PC-3 (cell line): Measurements from ENCODE around the gene CAMTA1. TPM values are rescaled to one million over a fixed set of nuclear protein-coding genes. Genes with fewer than 3 reads are reported as not detected.

Experiments
- ATAC-seq: fragments of 200-7000 bp; cut with Tn5 transposase; 2 replicates; pipeline ENCODE4 v1.9.1; 2020; ENCODE audit warnings: mild to moderate bottlenecking, moderate library complexity
- BruUV-seq: library from RNA; stranded (reverse); fragments of 400-500 nt; replicated peaks from 2 replicates; lab custom pipeline; 2021; lab: Mats Ljungman, UMichigan
- CTCF ChIA-PET: fragments of 300-600 bp; sonication (Branson Sonifier 250); formaldehyde crosslinking; loops from one replicate; lab custom pipeline; 2022; ENCODE audit warnings: antibody characterized with exemption; lab: Charles Lee
- POLR2A ChIA-PET: fragments of 300-600 bp; sonication (Branson Sonifier 250); formaldehyde crosslinking; loops from one replicate; lab custom pipeline; 2022; ENCODE audit warnings: antibody characterized with exemption; ENCODE audit not compliant: unreplicated experiment; lab: Charles Lee
- DNase-seq: peaks from one replicate; pipeline ENCODE4 v3.0.0-alpha.2; 2015
- H2AFZ ChIP-seq: fragments of 300-600 bp; sonication (generic); 2 replicates; pipeline ENCODE4 v1.6.0; 2016; ENCODE audit warnings: antibody characterized with exemption, low read length
- H3F3A ChIP-seq: fragments of 300-600 bp; sonication (generic); one replicate; pipeline ENCODE4 v1.6.0; 2017; ENCODE audit warnings: antibody characterized with exemption, low read length, control low read depth, mild to moderate bottlenecking; ENCODE audit not compliant: unreplicated experiment
- H3K27ac ChIP-seq: fragments of 300-600 bp; sonication (generic); 2 replicates; pipeline ENCODE4 v1.5.1; 2016; ENCODE audit warnings: mild to moderate bottlenecking, low read length
- H3K27me3 ChIP-seq: fragments of 300-600 bp; sonication (generic); 2 replicates; pipeline ENCODE4 v1.6.1; 2016; ENCODE audit warnings: low read length, mixed read lengths
- H3K36me3 ChIP-seq: fragments of 300-600 bp; sonication (generic); 2 replicates; pipeline ENCODE4 v1.6.1; 2016; ENCODE audit warnings: low read depth, mixed run types, low read length, mixed read lengths
- H3K4me1 ChIP-seq: fragments of 300-600 bp; sonication (generic); 2 replicates; pipeline ENCODE4 v1.5.1; 2016; ENCODE audit warnings: low read length; ENCODE audit not compliant: insufficient read depth
- H3K4me2 ChIP-seq: fragments of 300-600 bp; sonication (generic); 2 replicates; pipeline ENCODE4 v1.6.0; 2016; ENCODE audit warnings: low read length
- H3K4me3 ChIP-seq: fragments of 300-600 bp; sonication (generic); 2 replicates; pipeline ENCODE4 v1.5.1; 2016; ENCODE audit warnings: mild to moderate bottlenecking, low read length, mixed read lengths
- H3K79me2 ChIP-seq: fragments of 300-600 bp; sonication (generic); 2 replicates; pipeline ENCODE4 v1.6.1; 2017; ENCODE audit warnings: low read length, mixed read lengths
- H3K9ac ChIP-seq: fragments of 300-600 bp; sonication (generic); 2 replicates; pipeline ENCODE4 v1.6.0; 2016; ENCODE audit warnings: mild to moderate bottlenecking, low read length
- H3K9me2 ChIP-seq: fragments of 300-600 bp; sonication (generic); replicated peaks from 2 replicates; pipeline ENCODE4 v1.6.1; 2016; ENCODE audit warnings: mixed run types, low read length, mixed read lengths
- H3K9me3 ChIP-seq: fragments of 300-600 bp; sonication (generic); 2 replicates; pipeline ENCODE4 v1.6.1; 2016; ENCODE audit warnings: low read length, mixed read lengths
- H4K20me1 ChIP-seq: fragments of 300-600 bp; sonication (generic); 2 replicates; pipeline ENCODE4 v1.6.1; 2016; ENCODE audit warnings: low read length, mixed read lengths
- CTCF ChIP-seq: fragments of 300-600 bp; sonication (generic); conservative IDR thresholded peaks from 2 replicates; pipeline ENCODE4 v1.5.1; 2017; ENCODE audit warnings: antibody characterized with exemption, low read depth, mild to moderate bottlenecking, low read length
- EZH2 ChIP-seq: fragments of 300-600 bp; sonication (generic); IDR thresholded peaks from one replicate; pipeline ENCODE4 v1.6.1; 2017; ENCODE audit warnings: antibody characterized with exemption, mild to moderate bottlenecking, low read length; ENCODE audit not compliant: unreplicated experiment
- EZH2phosphoT487 ChIP-seq: fragments of 300-600 bp; sonication (generic); IDR thresholded peaks from 2 replicates; pipeline ENCODE4 v1.6.1; 2018; ENCODE audit warnings: mild to moderate bottlenecking, antibody characterized with exemption, low read length, borderline replicate concordance
- intact Hi-C: fragments of 100-400 bp; cut with micrococcal nuclease; formaldehyde crosslinking; loops from 2 replicates; pipeline ENCODE4 v1.9.0; 2023
- total RNA-seq: library from RNA; depleted of rRNA; stranded (reverse); fragments of >200 nt; gene quantifications from 2 replicates; pipeline ENCODE4 v1.2.3, GENCODE V29; 2014

Gene CAMTA1
- total RNA-seq, 1 experiment from 2014 or later: 40.8 TPM

- Histone ChIP-seq H3K9me2 (no peaks in the 10 kb centered on the region), H3K79me2 (no peaks in the 10 kb centered on the region), H3K4me1 (no peaks in the 10 kb centered on the region), H3F3A (no peaks in the 10 kb centered on the region), H3K4me2 (no peak overlapping the region), H3K27me3 (peaks cover 60% of the 10 kb centered on the region), H3K27ac (no peak overlapping the region), H4K20me1 (no peaks in the 10 kb centered on the region), H3K4me3 (no peak overlapping the region), H3K9me3 (no peaks in the 10 kb centered on the region), H3K9ac (no peak overlapping the region), H3K36me3 (no peaks in the 10 kb centered on the region), H2AFZ (no peak overlapping the region)
- ChIA-PET POLR2A (no interaction called here), CTCF (no interaction called here)
- DNase-seq (no peak), ATAC-seq (no peak)
- intact Hi-C loops: no loop called here
- BruUV-seq: no TSS peak
- TF ChIP-seq EZH2phosphoT487 (no peak), EZH2 (no peak), CTCF (no peak)
These were observed 389.3 kb downstream of the CAMTA1 start for GRCh38 chr1:7174561-7174960.

GRCh38 chr1:7174980-7175906 is 390.0 kb downstream of the CAMTA1 start:
- BruUV-seq: no TSS peak
- Histone ChIP-seq H3K36me3 (no peaks in the 10 kb centered on the region), H2AFZ (no peak overlapping the region), H3K27ac (no peak overlapping the region), H3K9me3 (no peaks in the 10 kb centered on the region), H3F3A (no peaks in the 10 kb centered on the region), H3K4me1 (no peaks in the 10 kb centered on the region), H3K9me2 (no peaks in the 10 kb centered on the region), H3K4me3 (no peak overlapping the region), H3K27me3 (peaks cover 54% of the 10 kb centered on the region), H3K9ac (no peak overlapping the region), H3K4me2 (no peak overlapping the region), H3K79me2 (no peaks in the 10 kb centered on the region), H4K20me1 (no peaks in the 10 kb centered on the region)
- CTCF ChIA-PET: no interaction called here
- TF ChIP-seq EZH2phosphoT487 (no peak), EZH2 (no peak), CTCF (no peak)
- DNase-seq (no peak), ATAC-seq (no peak)
- intact Hi-C loops: no loop called here
- POLR2A ChIA-PET: no interaction called here

- no peaks in the 10 kb centered on the region for H3K36me3 ChIP-seq
- no peak for DNase-seq
- H3K79me2 ChIP-seq: no peaks in the 10 kb centered on the region
- no peak for TF ChIP-seq EZH2phosphoT487
- no peak for TF ChIP-seq EZH2
- TF ChIP-seq CTCF: no peak
- no peak overlapping the region for H3K4me3 ChIP-seq
- CTCF ChIA-PET: no interaction called here
- no peaks in the 10 kb centered on the region for H4K20me1 ChIP-seq
- no peak overlapping the region for H3K4me2 ChIP-seq
- H3K9me3 ChIP-seq: peaks cover 6% of the 10 kb centered on the region; the same call in 1 of the 2 replicates
- H3F3A ChIP-seq: no peaks in the 10 kb centered on the region
- POLR2A ChIA-PET: no interaction called here
- intact Hi-C loops: no loop called here
- BruUV-seq: no TSS peak
- H3K27me3 ChIP-seq: peaks cover 38% of the 10 kb centered on the region
- no peak for ATAC-seq
- H3K9me2 ChIP-seq: no peaks in the 10 kb centered on the region
- H2AFZ ChIP-seq: no peak overlapping the region
- no peaks in the 10 kb centered on the region for H3K4me1 ChIP-seq
- H3K27ac ChIP-seq: no peak overlapping the region
- no peak overlapping the region for H3K9ac ChIP-seq
These were observed 391.8 kb downstream of the CAMTA1 start for GRCh38 chr1:7177021-7177420.
